Suprapubic skin (tissue), 4 donors: Measurements from ENCODE around the gene NPAS2. TPM values are rescaled to one million over a fixed set of nuclear protein-coding genes. Genes with fewer than 3 reads are reported as not detected.

ENCODE experiments used
- DNase-seq, 2 donors: peaks; one replicate each; pipeline ENCODE4 v3.0.0-alpha.2; 2019; ENCODE audit warnings: low spot score in 2 of 2
- H3K27ac ChIP-seq: fragments of 200-600 bp; sonication (generic); one replicate; pipeline ENCODE4 v1.5.1; 2019
- H3K27me3 ChIP-seq: fragments of 200-600 bp; sonication (generic); one replicate; pipeline ENCODE4 v1.5.1; 2019
- H3K36me3 ChIP-seq: fragments of 200-600 bp; sonication (generic); one replicate; pipeline ENCODE4 v1.5.1; 2019
- H3K4me1 ChIP-seq: fragments of 200-600 bp; sonication (generic); one replicate; pipeline ENCODE4 v1.5.1; 2019
- H3K4me3 ChIP-seq: fragments of 200-600 bp; sonication (generic); one replicate; pipeline ENCODE4 v1.5.1; 2019; ENCODE audit warnings: mild to moderate bottlenecking
- H3K9me3 ChIP-seq: fragments of 200-600 bp; sonication (generic); one replicate; pipeline ENCODE4 v1.5.1; 2019
- EP300 ChIP-seq: sonication (generic); formaldehyde crosslinking; IDR thresholded peaks from one replicate; pipeline ENCODE4 v1.6.1; 2017; ENCODE audit warnings: antibody characterized with exemption
- POLR2A ChIP-seq, 2 donors: fragments of 450-650 bp; IDR thresholded peaks; one replicate each; pipeline ENCODE4 v1.6.1; 2017; ENCODE audit warnings: antibody characterized with exemption in 2 of 2, mild to moderate bottlenecking in 2 of 2, moderate library complexity in 2 of 2
- POLR2AphosphoS5 ChIP-seq, 3 donors: sonication (generic); formaldehyde crosslinking; IDR thresholded peaks; one replicate each; pipeline ENCODE4 v1.6.1; 2017; ENCODE audit warnings: antibody characterized with exemption in 3 of 3
- WGBS: methylation state at CpG from one replicate; pipeline ENCODE4 v1.1.5; 2018; 5-methylcytosine and 5-hydroxymethylcytosine counted together
- total RNA-seq, 4 donors: library from RNA; depleted of rRNA; stranded (reverse); fragments of >200 nt; gene quantifications; one replicate each; pipeline ENCODE4 v1.1.0, GENCODE V29; 2016
- TF ChIP-seq, protein P1 (sequence below), 2 donors: fragments of 200-600 bp in 1 of 2; fragments of 450-650 bp in 1 of 2; sonication (generic) in 1 of 2; IDR thresholded peaks; one replicate each; pipeline ENCODE4 v1.5.1; 2016 to 2019; ENCODE audit warnings: antibody characterized with exemption in 2 of 2, mild to moderate bottlenecking in 1 of 2, moderate library complexity in 1 of 2

NPAS2 gene
- total RNA-seq, 4 donors from 2014 or later: 46.5 to 90.1 (median 62.9) TPM

DNA sequence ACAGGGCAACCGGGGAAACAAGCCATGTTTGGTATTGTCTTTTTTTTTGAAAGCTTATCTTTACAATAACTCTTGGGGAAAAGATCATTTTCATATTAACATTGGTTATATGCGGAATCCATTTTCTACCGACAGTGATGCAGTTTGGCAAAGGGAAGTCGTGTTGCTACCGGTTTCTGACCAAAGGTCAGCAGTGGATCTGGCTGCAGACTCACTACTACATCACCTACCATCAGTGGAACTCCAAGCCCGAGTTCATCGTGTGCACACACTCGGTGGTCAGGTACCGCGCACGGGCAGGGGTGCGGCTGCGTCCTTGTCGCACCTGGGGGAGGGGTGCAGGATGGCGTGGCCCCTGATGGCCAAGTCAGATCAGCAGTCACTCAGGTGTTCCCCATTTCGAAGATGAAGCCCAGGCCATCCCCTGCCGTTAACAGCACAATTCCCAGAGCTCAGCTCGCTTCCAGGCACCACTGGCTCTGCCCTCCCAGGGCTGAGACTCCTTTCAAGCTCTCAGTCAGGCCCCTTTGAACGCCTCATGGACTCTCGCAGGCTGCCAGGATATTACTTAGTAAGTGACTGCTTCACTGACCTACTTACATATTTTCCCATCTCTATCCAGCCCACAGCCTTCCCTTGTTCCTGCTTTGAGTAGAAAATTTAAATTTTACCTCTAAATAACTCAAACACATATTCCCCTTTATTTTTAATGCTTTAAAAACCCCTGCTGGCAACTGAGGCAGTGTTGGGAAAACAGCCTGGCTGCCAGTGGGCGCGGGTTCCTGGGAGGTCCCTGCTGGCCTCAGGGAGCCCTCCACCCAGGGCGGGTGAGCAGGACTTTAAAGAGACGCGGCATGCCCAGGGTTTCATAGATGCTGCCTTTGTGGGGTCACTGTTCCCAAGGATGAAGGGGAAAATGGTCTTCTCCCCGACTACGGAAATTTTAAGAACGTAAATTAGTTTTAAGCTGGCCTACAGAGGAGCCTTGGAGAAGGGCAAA, 148.5 kb downstream of the NPAS2 start:
- Histone ChIP-seq H3K4me3 (no peak overlapping the region), H3K4me1 (no peaks in the 10 kb centered on the region), H3K9me3 (no peaks in the 10 kb centered on the region), H3K27ac (no peak overlapping the region), H3K36me3 (peaks cover 32% of the 10 kb centered on the region), H3K27me3 (no peaks in the 10 kb centered on the region)
- WGBS: 95% methylated on average over 22 of the region's 28 CpGs
- peak in 1 of 2 donors; percentile 36 for DNase-seq
- TF ChIP-seq POLR2A (IDR thresholded peaks at IDR 0.05) (no peak), EP300 (no peak), POLR2AphosphoS5 (IDR thresholded peaks at IDR 0.05) (no peak)
- TF ChIP-seq, protein P1, sequence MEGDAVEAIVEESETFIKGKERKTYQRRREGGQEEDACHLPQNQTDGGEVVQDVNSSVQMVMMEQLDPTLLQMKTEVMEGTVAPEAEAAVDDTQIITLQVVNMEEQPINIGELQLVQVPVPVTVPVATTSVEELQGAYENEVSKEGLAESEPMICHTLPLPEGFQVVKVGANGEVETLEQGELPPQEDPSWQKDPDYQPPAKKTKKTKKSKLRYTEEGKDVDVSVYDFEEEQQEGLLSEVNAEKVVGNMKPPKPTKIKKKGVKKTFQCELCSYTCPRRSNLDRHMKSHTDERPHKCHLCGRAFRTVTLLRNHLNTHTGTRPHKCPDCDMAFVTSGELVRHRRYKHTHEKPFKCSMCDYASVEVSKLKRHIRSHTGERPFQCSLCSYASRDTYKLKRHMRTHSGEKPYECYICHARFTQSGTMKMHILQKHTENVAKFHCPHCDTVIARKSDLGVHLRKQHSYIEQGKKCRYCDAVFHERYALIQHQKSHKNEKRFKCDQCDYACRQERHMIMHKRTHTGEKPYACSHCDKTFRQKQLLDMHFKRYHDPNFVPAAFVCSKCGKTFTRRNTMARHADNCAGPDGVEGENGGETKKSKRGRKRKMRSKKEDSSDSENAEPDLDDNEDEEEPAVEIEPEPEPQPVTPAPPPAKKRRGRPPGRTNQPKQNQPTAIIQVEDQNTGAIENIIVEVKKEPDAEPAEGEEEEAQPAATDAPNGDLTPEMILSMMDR (IDR thresholded peaks at IDR 0.05): no peak

DNA sequence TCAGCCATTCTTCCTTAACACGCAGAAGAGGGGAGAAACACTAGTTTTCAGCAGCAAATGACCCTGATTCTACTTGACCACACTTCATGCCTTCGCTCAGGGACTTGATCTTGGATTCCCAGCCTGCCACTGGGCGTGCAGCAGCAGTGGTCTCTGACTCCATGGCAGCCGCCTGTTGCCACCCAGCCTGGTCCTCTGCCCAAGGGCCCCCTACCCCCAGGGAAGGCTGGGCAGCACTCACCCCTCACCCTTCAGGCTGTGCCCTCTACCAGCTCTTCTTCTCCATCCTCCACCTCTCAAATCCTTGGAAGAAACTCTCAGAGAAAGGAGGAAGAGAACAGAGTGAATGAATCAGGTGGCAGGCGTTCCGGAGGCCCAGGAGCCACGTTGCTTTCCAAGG, 150.1 kb downstream of the NPAS2 start:
- no peak for TF ChIP-seq POLR2AphosphoS5 (IDR thresholded peaks at IDR 0.05)
- DNase-seq: no peak
- WGBS: 94% methylated on average over 7 of the region's 7 CpGs
- no peaks in the 10 kb centered on the region for H3K9me3 ChIP-seq
- peaks cover 45% of the 10 kb centered on the region for H3K36me3 ChIP-seq
- H3K4me1 ChIP-seq: no peaks in the 10 kb centered on the region
- no peak overlapping the region for H3K27ac ChIP-seq
- no peaks in the 10 kb centered on the region for H3K27me3 ChIP-seq
- no peak overlapping the region for H3K4me3 ChIP-seq

DNA sequence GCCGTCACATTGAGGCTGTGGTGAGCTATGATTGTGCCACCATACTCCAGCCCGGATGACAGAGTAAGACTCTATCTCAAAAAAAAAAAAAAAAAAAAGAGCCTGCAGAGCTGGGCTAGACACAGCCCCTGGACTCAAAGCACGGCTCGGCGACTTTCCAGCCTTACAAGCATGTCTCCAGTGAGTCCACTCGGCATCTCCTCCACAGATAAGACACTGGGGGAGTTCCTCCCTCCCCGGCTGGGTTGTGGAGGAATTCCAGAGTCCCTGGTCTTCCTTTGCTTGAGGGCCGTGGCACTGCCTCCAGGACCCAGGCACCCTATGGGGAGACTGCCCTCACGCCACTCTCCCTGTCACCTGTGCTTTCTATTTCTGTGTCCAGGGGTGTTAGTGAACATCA, 151.3 kb downstream of the NPAS2 start:
- WGBS: 95% methylated on average over 9 of the region's 9 CpGs
- Histone ChIP-seq H3K9me3 (no peaks in the 10 kb centered on the region), H3K36me3 (peaks cover 53% of the 10 kb centered on the region), H3K4me3 (no peak overlapping the region), H3K27me3 (no peaks in the 10 kb centered on the region), H3K27ac (no peak overlapping the region), H3K4me1 (no peaks in the 10 kb centered on the region)
- TF ChIP-seq EP300: no peak
- TF ChIP-seq, protein P1 (IDR thresholded peaks at IDR 0.05): no peak
- no peak for TF ChIP-seq POLR2AphosphoS5 (IDR thresholded peaks at IDR 0.05)
- no peak for TF ChIP-seq POLR2A (IDR thresholded peaks at IDR 0.05)
- no peak for DNase-seq

DNA sequence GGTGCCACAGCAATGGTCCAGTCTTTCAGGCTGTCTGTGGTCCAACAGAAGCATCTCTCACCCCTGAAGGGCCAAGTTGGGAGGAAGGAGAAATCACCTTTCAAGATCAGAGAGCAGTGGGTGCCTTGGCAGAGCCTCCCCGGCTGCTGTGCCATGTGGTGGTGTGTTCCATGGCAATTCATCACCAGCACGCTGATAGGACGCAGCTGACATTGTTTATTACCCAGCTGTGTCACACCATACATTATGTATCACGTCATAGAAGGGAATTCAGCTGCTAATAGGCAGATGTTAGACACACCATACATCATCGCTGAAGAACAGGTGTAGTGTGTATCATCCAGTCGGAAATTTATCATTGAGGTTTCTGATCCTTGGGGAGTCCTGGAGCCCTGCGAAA, 152.5 kb downstream of the NPAS2 start:
- H3K27me3 ChIP-seq: no peaks in the 10 kb centered on the region
- no peak overlapping the region for H3K27ac ChIP-seq
- no peak overlapping the region for H3K4me3 ChIP-seq
- no peaks in the 10 kb centered on the region for H3K9me3 ChIP-seq
- no peak for DNase-seq
- H3K4me1 ChIP-seq: no peaks in the 10 kb centered on the region
- WGBS: 89% methylated on average over 7 of the region's 7 CpGs
- H3K36me3 ChIP-seq: peaks cover 63% of the 10 kb centered on the region
- TF ChIP-seq POLR2A (IDR thresholded peaks at IDR 0.05): no peak
- TF ChIP-seq, protein P1 (IDR thresholded peaks at IDR 0.05): no peak
- TF ChIP-seq POLR2AphosphoS5 (IDR thresholded peaks at IDR 0.05): no peak
- no peak for TF ChIP-seq EP300

DNA sequence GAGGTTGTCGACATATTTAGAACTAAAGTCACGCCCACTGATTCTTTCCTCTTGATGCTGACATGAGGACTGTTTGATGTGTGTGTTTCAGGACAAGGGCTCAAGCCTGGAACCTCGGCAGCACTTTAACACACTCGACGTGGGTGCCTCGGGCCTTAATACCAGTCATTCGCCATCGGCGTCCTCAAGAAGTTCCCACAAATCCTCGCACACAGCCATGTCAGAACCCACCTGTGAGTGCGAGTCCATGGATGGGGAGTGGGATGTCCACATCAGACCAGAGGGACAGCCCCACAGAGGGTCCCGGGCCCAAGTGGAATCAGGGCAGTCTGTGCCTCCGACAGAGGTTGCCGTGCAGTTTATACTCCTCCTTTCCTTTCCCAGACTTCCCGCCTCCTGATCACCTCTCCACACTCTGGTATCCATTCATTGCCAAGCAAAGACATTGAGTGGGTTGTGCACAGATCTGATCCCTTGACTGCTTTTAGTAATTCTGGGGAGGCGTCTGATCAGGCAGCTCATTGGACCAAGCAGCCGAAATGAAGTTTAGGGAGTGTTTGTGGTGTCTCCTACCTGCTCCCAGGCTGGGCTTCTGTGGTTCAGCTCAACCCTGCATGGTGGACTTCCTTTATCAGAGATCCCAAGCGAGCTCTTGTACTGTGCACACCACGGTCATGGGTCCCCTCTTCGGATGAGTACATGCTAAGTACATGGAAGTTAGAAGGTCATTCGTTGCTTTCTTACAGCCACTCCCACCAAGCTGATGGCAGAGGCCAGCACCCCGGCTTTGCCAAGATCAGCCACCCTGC, 155.0 kb downstream of the NPAS2 start:
- H3K36me3 ChIP-seq: peaks cover 53% of the 10 kb centered on the region
- H3K27me3 ChIP-seq: no peaks in the 10 kb centered on the region
- 94% methylated on average over 22 of the region's 22 CpGs for WGBS

More for the DNA sequence above, 155.0 kb downstream of the NPAS2 start:
- no peak overlapping the region for H3K27ac ChIP-seq
- TF ChIP-seq EP300: no peak
- TF ChIP-seq POLR2AphosphoS5 (IDR thresholded peaks at IDR 0.05): no peak
- TF ChIP-seq, protein P1 (IDR thresholded peaks at IDR 0.05): no peak
- TF ChIP-seq POLR2A (IDR thresholded peaks at IDR 0.05): no peak
- H3K9me3 ChIP-seq: no peaks in the 10 kb centered on the region
- DNase-seq: no peak
- H3K4me1 ChIP-seq: no peaks in the 10 kb centered on the region
- H3K4me3 ChIP-seq: no peak overlapping the region
